Skeletal muscle cell (primary cell): ENCODE measurements around the gene IKZF3.

Experiments used
- DNase-seq: peaks from one replicate; pipeline ENCODE4 v3.0.0-alpha.2; 2010; ENCODE audit warnings: low read depth
- H3K4me3 ChIP-seq: 2 replicates; pipeline ENCODE4 v1.5.1; 2011; ENCODE audit warnings: low read depth, mild to moderate bottlenecking, control low read depth, low read length, moderate library complexity

IKZF3 gene

GRCh38 chr17:39709998-39710964, 153.8 kb downstream of the IKZF3 start:
- DNase-seq: no peak
- H3K4me3 ChIP-seq: no peak overlapping the region

GRCh38 chr17:39709319-39709997, 154.7 kb downstream of the IKZF3 start:
- DNase-seq: no peak
- no peak overlapping the region for H3K4me3 ChIP-seq
